ENCODE data around the gene KATNA1. TPM values are rescaled to one million over a fixed set of nuclear protein-coding genes. Genes with fewer than 3 reads are reported as not detected.

The KATNA1 gene
- total and polyA plus RNA-seq, 9 of the 15 experiments (the other 6 are each of a cell fraction or from before 2014, with no cell fraction given), result 22.5 to 76.9 (median 45.0) TPM

GRCh38 chr6:149648148-149649145, at the start of gene KATNA1 (continued):
- TF ChIP-seq, protein P1, sequence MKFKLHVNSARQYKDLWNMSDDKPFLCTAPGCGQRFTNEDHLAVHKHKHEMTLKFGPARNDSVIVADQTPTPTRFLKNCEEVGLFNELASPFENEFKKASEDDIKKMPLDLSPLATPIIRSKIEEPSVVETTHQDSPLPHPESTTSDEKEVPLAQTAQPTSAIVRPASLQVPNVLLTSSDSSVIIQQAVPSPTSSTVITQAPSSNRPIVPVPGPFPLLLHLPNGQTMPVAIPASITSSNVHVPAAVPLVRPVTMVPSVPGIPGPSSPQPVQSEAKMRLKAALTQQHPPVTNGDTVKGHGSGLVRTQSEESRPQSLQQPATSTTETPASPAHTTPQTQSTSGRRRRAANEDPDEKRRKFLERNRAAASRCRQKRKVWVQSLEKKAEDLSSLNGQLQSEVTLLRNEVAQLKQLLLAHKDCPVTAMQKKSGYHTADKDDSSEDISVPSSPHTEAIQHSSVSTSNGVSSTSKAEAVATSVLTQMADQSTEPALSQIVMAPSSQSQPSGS (CRISPR knock-in tag; IDR thresholded peaks at IDR 0.05), result no peak
- TF ChIP-seq, protein P2, sequence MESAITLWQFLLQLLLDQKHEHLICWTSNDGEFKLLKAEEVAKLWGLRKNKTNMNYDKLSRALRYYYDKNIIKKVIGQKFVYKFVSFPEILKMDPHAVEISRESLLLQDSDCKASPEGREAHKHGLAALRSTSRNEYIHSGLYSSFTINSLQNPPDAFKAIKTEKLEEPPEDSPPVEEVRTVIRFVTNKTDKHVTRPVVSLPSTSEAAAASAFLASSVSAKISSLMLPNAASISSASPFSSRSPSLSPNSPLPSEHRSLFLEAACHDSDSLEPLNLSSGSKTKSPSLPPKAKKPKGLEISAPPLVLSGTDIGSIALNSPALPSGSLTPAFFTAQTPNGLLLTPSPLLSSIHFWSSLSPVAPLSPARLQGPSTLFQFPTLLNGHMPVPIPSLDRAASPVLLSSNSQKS (CRISPR knock-in tag; IDR thresholded peaks at IDR 0.05), result no peak
- TF ChIP-seq PML (IDR thresholded peaks at IDR 0.05; ENCODE audit: low read length), result peak; percentile 39; the same call in 1 of the 2 replicates
- TF ChIP-seq ARID1B (IDR thresholded peaks at IDR 0.05), result no peak; the same call in none of the 2 replicates
- no peak for TF ChIP-seq ZNF436 (CRISPR knock-in tag; IDR thresholded peaks at IDR 0.05)
- TF ChIP-seq ZNF146 (CRISPR knock-in tag; IDR thresholded peaks at IDR 0.05; ENCODE audit: unreplicated experiment), result no peak
- TF ChIP-seq RFX5 (IDR thresholded peaks at IDR 0.05; ENCODE audit: low read depth, low read length), result no peak
- no peak for TF ChIP-seq ZNF696 (CRISPR knock-in tag; conservative IDR thresholded peaks at IDR 0.05)
- TF ChIP-seq CBX1 (IDR thresholded peaks at IDR 0.05; ENCODE audit: low read depth), result peak; percentile 95
- TF ChIP-seq ZNF217 (CRISPR knock-in tag; IDR thresholded peaks at IDR 0.05), result no peak
- peak in 1 of 2 experiments; percentile 58 for TF ChIP-seq AFF1 (IDR thresholded peaks at IDR 0.05; ENCODE audit: low read depth in 1 of 2, partially characterized antibody in 2 of 2)
- peak; percentile 51 for TF ChIP-seq PCBP1 (IDR thresholded peaks at IDR 0.05; ENCODE audit: low read depth, low read length, poor library complexity, severe bottlenecking)
- TF ChIP-seq FOXM1 (IDR thresholded peaks at IDR 0.05; ENCODE audit: low read depth), result peak; percentile 72; the same call in 1 of the 2 replicates
- peak; percentile 85; the same call in 1 of the 2 replicates for TF ChIP-seq FOXM1 (CRISPR knock-in tag; IDR thresholded peaks at IDR 0.05; ENCODE audit: low read depth)
- TF ChIP-seq SMAD4 (CRISPR knock-in tag; conservative IDR thresholded peaks at IDR 0.05), result peak; percentile 88
- TF ChIP-seq HDAC3 (IDR thresholded peaks at IDR 0.05; ENCODE audit: borderline replicate concordance, partially characterized antibody), result no peak
- TF ChIP-seq, protein P3, sequence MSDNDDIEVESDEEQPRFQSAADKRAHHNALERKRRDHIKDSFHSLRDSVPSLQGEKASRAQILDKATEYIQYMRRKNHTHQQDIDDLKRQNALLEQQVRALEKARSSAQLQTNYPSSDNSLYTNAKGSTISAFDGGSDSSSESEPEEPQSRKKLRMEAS (CRISPR knock-in tag; IDR thresholded peaks at IDR 0.05), result peak; percentile 97
- TF ChIP-seq ZNF3 (CRISPR knock-in tag; IDR thresholded peaks at IDR 0.05), result no peak
- no peak for TF ChIP-seq ZNF586 (CRISPR knock-in tag; conservative IDR thresholded peaks at IDR 0.05)
- no peak for TF ChIP-seq FOXA1 (IDR thresholded peaks at IDR 0.05; ENCODE audit: borderline replicate concordance)
- TF ChIP-seq NCOA6 (IDR thresholded peaks at IDR 0.05), result no peak
- no peak for TF ChIP-seq CREBBP (IDR thresholded peaks at IDR 0.05; ENCODE audit: low read depth, low read length)
